C1 segment of cervical spinal cord (tissue), 14 donors: ENCODE measurements around the gene PLEKHM1.
"Not testable (repeated sequence)": the region's sequence is repeated elsewhere in the genome, so short reads cannot be mapped to it uniquely, and the experiment has no call there.

Source experiments
- DNase-seq, 14 donors: peaks; one replicate each; lab custom pipeline; 2025; lab: John Stamatoyannopoulos, UW

The PLEKHM1 gene

DNA sequence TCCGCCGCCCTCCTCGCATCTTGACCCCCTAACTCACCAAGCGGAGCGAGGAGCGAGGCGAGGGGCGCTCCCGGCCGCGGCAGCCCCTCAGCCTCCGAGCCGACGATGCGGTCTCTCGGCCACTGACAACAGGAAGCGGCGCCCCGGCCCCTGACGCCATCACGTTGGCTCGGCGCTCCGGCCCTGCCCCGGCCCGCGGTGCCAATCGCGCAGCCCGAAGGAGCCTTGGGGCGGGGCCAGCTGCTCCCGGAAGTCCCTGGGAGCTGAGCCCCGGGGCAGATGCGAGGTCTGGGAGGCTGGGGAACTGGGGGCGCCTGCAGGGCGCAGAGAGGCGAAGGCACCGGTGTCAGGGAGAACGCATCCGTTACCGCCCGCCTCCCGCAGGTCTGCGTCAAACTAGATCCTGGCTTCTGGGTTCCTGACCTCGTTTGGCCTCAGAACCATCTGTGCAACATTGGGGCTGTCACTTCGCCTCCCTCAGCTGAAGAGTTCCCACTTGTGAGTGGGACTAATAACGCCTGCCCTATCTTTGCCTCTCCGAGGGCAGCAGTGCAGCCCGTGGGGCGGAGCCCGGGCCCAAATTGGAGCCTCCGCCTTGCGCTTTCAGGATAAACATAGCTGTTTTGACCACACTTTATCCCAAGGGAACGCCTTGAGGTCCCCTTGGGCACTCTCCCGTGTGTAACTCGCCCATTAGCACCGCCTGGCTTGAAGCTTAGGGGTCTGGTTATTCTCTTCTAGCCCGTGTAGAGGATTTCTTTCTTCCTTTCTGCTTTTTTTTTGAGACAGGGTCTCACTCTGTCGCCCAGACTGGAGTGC is at the start of gene PLEKHM1:
PLEKHM1 (minus strand) TSS at position 107 of the 819 bp plus-strand sequence. CDS start 8,237 bp downstream, outside the sequence.
- peak in 13 of 14 donors; percentile 25 to 83 (median 64) for DNase-seq

DNA sequence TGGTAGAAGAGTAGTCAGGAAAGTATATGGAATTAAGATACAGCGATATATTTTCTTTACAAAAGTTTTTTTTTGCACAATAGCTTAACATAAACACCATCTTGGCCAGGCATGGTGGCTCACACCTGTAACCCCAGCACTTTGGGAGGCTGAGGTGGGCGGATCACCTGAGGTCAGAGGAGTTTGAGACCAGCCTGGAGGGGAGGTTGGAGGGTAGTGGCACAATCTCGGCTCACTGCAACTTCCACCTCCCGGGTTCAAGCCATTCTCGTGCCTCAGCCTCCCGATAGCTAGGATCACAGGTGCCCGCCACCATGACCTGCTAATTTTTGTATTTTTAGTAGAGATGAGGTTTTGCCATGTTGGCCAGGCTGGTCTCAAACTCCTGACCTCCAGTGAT is 47.6 kb upstream of the PLEKHM1 start:
- DNase-seq = not testable (repeated sequence)

DNA sequence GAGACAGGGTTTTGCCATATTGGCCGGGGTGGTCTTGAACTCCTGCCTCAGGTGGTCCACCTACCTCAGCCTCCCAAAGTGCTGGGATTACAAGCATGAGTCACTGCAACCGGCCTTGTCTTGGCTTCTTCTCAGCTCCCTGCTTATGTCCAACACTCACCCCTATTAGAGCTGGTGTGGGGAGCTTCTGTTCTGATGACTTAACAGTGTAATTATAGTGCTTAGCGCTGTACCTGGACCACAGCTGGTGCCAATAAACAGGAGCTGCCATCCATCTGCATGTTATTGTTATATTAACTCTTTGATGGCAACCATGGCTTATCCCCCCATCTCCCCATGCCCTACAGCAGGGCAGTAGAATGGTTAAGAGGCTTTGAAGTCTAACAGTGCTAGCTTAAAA is 15.6 kb upstream of the PLEKHM1 start:
- DNase-seq = not testable (repeated sequence)

DNA sequence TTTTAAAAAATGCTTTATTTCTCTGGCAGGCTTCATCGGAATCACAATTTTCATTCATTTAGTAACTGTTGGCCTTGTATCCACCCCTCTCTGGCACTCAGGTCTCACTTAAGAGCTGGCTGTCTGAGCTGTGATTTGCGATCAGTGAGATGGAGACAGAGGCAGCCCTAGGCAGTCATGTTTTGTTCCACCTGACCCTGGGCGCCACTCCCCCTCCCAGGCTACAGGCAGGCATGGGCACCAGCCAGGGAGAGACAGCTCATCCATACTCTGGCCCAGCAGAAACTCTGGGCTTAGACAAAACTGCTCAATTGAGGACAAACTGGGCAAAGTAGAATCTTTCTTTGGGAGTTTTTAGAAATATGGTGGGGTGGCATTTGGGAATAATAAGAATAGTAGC is 14.7 kb upstream of the PLEKHM1 start:
- not testable (repeated sequence) for DNase-seq

DNA sequence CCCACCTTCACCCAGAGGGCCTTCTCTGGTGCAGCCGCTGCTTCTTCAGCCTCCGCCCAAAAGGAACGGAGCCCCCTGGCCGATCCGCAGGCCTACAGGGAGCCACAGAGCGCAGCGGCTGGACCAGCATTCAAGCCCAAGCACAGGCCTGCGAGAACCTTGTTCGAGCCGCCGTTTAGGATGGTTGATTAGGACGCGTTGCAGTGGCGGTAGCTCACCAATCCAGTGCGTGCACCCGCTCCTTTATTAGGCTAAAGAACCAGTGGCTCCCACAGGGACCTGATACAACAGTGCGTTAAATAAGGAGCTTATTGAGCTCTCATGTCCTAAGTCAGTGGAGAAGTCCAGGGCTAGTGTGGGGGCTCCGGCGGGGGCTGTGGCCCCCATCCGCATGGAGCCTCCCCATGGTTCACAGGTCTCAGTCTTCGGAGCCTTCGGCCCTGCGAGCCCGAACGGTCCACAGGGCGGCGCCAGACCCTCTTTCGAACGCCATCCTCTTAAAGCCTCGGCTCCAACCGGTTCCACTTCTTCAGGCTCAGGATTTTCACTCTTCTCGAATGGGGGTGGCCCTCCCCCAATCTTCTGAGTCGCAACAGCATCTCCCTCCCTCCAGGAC is 10.7 kb upstream of the PLEKHM1 start:
- DNase-seq = not testable (repeated sequence)

DNA sequence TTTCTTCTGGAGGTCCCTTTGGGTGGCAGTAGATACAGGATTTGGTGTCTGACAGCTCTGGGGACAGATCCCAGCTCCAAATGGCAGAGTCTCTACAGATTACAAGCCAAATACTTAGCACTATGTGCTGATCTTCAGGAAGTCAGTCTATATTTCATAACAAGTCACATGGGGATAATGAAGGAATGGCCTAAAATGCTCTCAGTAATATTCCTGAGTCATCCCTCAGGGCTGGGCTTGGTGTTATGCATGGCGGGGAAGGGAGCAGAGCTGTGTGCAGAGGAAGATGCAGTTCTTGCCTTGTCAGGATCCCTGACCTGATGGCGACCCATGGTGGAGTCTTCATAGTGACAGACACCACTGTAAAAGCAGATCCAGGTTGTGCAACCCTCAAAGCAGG is 10.0 kb upstream of the PLEKHM1 start:
- DNase-seq = not testable (repeated sequence)

DNA sequence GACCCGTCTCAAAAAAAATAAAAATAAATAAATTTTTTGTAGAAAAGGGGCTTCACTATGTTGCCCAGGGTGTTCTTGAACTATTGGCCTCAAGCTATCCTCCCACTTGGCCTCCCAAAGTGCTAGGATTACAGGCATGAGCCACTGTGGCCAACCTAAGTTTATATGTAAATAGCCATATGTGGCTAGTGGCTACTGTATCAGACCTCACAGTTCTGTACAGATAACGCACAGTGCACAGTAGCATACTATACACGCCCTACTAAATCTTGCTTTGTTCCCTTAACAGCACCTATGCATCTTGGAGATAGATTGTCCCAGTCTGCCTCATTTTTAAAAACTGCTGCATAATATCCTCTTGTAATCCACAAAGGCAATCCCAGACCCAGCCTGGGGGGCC is 8.7 kb upstream of the PLEKHM1 start:
- not testable (repeated sequence) for DNase-seq

DNA sequence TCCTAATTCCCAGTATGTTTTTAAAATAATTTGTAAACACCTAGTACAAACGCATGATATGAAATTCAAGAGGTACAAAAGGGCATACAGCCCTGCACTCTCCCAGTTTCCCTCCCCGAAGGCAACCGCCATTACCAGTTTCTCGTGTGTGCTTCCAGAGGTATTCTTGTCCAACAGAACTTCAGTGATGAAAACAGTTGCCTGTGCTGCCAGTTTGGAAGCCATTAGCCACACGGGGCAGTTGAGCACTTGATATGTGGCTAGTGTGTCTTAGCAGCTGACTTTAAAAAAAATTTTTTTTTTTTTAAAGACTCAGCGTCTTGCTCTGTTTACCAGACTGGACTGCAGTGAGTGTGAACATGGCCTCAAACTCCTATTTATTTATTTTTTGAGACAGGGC is 7.9 kb upstream of the PLEKHM1 start:
- DNase-seq = not testable (repeated sequence)

DNA sequence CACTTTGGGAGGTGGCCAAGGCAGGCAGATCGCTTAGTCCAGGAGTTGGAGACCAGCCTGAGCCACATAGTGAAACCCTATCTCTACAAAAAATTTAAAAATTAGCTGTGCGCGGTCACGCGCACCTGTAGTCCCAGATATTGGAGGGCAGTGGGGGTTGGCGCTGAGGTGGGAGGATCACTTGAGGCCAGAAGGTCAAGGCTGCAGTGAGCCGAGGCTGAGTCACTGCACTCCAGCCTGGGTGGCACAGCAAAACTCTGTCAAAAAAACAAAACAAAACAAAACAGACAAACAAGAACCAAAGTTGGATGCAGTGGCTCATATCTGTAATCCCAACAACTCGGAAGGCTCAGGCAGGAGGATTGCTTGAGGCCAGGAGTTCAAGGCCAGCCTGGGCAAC is 6.9 kb upstream of the PLEKHM1 start:
- not testable (repeated sequence) for DNase-seq

DNA sequence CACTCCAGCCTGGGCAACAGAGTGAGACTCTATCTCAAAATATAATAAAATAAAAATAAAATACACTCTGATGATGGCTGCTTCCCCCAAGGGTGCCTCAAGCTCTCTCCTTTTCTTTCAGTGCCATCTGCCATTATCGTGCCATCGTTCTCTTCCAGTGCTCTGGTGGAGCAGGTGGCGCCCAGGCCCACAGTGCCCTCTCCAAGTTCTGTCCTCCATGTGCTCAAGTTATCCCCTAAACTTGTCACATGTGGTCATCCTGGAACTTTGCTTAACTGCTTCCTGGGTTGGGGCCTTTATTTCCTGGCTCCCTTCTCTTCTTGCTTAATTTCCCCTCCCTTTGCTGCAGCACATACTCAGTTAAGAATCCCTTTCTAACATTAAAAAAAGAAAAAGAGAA is 6.0 kb upstream of the PLEKHM1 start:
- not testable (repeated sequence) for DNase-seq

DNA sequence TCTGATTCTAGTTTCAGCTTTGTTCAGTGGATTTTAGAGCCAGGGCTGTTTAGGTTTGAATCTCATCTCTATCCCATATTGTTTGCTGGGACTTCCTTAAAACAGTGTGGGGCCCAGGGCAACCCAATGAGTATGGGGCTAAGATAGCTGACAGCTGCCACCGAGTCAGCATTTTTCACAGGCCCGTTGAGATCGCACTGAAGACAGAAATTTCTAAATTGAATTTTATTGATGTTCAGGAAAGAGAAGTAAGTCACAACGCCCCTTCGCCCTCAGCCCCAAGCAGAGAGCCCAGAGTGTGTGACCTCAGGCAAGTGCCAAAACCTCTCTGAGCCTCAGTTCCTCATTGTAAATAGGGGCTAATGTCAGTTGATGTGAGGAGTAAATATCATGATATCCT is 4.0 kb upstream of the PLEKHM1 start:
- DNase-seq = not testable (repeated sequence)

DNA sequence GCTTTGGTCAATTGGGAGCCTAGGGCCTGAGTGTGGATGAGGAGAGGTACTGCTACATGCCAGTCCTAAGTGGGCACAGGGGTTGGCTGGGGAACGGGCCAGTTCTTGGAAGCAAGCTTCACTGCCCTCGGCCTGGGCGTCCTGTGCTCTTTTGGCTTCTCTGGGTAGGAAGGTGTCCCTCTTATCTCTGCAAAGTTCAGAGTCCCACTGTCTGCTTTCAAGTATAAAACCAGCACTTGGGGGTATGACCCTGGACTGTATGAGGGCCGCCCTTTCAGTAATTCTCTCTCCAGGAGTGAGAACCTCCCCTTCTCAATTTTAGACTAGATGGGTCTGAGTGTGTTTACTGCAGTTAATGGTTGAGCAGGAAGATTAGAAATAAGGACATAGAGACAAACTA is 1.6 kb upstream of the PLEKHM1 start:
- DNase-seq = not testable (repeated sequence)

DNA sequence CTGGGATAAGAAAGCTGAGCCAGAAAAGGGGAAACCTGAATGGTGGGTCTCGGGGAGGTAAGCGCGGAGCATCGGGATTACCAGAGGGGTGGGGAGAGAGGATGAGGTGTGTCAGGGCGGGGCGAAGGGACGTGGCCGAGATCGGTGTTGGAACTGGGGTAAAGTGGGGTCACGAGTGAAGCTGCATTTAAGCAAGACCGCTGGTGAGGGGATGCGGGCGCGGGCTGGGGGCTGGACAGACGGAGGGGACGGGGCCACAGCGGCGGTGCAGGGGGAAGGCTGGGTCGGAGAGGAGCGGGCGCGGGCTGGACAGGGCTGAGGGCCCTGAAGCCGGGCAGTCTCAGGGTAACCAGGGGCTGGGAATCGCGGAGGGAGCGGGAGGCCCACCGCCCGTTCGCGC is 323 bp downstream of the PLEKHM1 start:
- peak in 4 of 14 donors; percentile 11 to 41 (median 30) for DNase-seq

DNA sequence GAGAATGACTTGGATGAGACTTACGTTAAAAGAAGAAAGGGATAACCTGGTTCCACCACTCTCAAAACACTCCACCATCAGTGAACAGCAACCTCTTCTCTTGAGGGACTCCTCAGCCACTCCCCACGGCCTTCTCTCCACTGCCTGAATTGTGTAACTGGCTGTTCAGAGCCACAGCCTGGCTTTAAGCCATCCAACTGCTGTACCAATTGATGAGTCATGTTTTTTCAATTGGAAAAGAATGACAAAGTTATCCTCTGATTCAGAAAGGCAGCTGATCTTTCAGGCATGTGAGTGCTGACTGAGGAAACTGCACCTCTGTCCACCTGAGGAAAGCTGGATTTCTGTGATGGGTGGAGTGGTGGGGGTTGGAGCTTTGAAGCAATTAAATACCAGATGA is 2.8 kb downstream of the PLEKHM1 start:
- peak in 10 of 14 donors; percentile 5 to 70 (median 34) for DNase-seq

DNA sequence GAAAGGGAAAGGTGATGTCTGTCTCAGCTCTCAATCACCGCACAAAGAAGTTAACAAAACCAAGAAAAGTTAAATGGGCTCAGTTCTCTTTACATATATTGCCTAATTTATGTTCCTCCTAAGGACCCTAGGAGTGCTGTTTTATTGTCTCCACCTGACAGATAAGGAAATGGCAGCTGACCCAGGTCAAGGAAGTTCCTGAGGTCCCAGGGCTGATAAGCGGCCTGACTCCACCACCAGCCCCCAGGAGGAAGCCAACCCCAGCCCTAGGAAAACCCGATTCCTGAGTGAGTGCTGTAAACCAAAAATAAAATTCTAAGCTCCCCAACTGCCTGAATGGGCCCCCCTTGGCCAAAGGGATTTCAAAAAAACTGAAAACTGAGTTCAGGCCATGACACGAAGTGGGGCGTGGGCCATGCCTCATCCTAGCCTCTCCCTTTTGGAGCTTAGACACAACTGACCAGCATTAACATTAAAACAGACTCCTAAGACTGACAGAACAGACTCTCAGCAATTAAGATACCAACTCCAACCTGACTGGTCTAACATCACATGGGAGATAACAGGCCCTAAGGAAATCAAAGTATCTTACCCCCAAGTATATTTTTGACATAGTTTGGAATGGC is 6.8 kb downstream of the PLEKHM1 start:
- not testable (repeated sequence) for DNase-seq

DNA sequence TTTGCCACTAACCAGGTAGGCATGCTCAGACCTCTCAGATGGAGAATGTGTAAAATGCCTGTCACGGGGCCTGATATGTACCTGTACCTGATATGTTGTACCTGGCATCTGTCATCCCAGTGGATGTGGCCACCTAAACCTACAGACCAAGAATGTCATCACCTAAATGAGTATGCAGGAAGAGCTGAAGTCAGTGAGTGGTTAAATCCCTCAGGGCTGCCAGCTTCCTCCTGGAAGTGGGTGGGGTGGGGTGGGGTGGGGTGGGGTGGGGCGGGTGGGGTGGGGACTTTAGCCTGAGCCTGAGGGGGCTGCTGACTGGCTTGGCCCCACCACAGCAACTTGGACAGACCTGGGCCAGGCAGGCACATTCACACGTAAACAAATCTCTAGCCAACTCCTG is 7.3 kb downstream of the PLEKHM1 start:
- not testable (repeated sequence) for DNase-seq

DNA sequence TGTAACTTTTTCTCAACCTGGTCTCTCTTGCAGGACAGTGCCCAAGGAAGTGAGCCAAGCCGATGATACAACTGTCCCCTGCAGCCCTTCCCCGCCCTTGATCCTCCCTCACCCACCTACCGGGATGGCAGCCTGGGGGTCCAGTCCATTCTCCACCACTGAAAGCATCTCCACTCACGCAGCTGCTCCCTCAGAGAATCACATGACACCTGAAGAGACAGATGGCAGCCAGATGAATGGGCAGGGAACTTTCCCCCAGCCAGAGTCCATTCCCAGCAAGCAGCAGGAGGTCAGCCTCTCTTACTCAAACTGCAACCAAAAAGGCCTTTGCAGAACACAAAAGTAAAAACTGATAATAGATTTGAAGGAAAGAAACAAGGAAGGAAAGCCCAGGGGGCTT is 8.2 kb downstream of the PLEKHM1 start:
- DNase-seq = not testable (repeated sequence)

DNA sequence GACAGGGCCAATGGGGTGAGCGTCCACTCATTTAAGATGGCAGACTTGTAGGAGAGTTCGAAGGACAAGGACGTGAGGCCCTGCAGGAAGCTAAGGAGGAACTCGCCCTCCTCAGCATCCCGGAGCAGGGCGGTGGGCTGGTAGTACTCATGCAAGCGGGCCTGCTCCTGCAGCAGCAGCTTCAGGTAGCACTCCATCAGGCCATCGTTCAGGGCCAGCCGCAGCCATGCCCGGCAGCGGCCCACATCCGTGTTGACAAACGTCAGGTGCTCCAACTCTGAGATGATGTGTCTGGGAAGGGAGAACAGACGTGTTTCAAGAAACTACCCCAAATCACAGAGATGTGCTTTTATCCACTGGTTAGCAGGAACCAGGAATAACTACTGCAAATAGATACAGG is 15.1 kb downstream of the PLEKHM1 start:
- DNase-seq = not testable (repeated sequence)

DNA sequence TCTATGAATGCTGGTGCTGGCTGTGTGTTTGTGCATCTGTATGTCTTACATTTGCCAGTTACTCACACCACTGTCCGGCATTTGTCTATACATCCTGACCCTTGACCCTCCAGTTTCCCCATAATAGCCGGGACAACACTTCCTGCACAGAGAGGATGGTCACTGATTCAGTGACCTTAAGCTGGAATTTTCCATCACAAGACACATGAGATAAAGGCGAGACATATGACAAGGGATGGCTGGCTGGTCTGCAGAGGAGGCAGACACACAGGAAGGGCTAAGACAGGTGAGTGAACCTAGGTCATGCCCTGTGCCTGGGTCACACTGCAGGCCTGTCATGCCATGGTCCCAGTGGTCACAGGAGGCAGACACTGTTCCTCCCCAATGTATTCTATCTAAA is 18.3 kb downstream of the PLEKHM1 start:
- not testable (repeated sequence) for DNase-seq

DNA sequence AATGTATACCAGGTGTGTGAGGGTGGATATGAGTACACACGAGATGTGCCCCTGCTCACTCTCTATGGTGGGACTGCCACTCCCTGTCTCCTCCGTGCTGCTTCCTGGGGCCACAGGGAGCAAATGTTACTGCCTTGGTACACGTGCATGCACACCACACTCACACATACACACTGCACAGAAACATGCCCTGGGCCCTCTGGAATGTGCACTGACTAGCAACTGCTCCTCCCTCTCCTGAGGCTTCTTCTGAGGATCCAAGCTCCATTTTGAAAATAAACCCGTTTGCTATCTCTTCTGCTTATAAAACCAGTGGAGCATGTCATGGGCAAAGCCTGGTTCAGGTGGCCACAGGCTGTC is 21.3 kb downstream of the PLEKHM1 start:
- DNase-seq = not testable (repeated sequence)

DNA sequence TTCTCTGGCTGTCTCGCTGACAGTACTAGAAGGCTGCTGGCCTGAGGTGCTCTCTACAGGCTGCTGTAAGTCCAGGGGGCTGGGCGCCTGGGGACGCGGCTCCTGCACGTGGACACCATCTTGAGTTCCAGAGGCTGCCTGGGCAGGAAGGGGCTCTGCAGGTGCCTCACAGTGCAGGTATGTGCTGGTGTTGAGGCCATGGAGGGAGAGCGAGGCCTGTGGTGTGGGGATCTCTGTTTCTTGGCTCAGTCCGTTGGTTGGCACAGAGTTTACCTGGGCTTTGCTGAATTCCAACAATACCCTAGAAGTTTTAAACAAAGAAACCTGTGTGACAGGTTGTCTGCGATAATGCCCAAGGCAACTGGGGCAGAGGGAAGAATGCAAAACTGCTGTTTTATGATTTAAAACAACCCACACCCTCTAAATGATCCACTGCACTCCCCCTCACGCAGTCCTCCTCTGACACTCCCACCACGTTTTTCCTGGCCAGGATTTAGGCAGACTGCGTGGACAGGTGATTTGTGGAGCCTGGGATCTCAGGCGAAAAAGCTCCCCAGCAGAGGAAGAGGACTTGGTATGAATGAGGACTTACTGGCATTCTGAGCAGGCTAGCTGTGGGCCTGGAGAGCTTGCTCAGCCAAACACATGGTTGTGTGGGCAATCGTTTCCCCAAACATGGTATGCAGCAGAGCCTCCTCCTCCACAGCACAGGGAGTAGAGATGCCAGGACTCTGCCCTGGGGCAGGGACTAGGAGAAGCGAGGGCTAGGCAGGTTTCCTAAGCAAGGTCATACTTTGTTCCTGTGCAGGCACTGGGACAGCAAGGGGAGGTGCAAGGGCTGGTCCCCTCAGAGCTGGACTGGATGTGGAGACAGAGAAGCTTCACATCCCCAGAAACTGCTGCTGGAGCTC is 22.0 kb downstream of the PLEKHM1 start:
- not testable (repeated sequence) for DNase-seq
